ENCODE results near the gene RPP38.

The RPP38 gene

DNA sequence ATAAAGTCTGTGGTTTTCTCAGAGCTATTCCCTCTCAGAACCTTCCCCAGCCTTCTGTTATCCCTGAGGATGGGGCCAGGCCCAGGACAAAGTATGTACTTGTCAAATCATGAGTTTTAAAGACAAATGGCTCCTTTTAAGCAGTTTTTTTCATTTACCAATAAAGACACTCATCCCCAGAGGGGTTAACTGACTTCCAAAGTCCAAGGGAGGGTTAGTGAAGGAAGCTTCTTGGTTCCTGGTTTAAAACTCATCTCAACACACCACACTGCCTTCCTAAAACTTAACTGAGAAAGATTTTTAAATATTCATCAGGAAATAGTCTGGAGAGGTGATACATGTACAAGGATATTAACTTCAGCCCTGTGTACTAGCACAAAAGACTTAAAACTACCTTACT is 55.4 kb downstream of the RPP38 start:
- no peak for TF ChIP-seq CTCF (IDR thresholded peaks at IDR 0.05; ENCODE audit: low read depth, low read length, missing control alignments)
- DNase-seq, result no peak
- H3K27me3 ChIP-seq (replicated peaks), result no peaks in the 10 kb centered on the region
- H3K27ac ChIP-seq, result no peak overlapping the region
- H3K36me3 ChIP-seq (replicated peaks), result no peaks in the 10 kb centered on the region
- in situ Hi-C loops (cut with HindIII; ENCODE audit: low pct_ligation_motif_present, low sequenced_read_pairs), result no loop called here
- no peak overlapping the region for H3K4me3 ChIP-seq (ENCODE audit: low read depth, low read length)

Data from brain microvascular endothelial cell (primary cell).